Right forelimb (tissue), 1 donor: ENCODE results near the gene AR.
"Not testable (repeated sequence)": the region's sequence is repeated elsewhere in the genome, so short reads cannot be mapped to it uniquely, and the experiment has no call there.

Experiments
- DNase-seq: peaks from one replicate; pipeline ENCODE4 v3.0.0-alpha.2; 2018

AR gene

GRCh38 chrX:67651437-67652142, 107.8 kb downstream of the AR start:
- no peak for DNase-seq

GRCh38 chrX:67652543-67652942, 108.7 kb downstream of the AR start:
- no peak for DNase-seq

GRCh38 chrX:67654301-67654700, 110.5 kb downstream of the AR start:
- DNase-seq = no peak

GRCh38 chrX:67665583-67665982, 121.8 kb downstream of the AR start:
- DNase-seq = no peak

GRCh38 chrX:67670717-67671116, 126.9 kb downstream of the AR start:
- not testable (repeated sequence) for DNase-seq

- DNase-seq = no peak
Observed at GRCh38 chrX:67673741-67674274, 130.0 kb downstream of the AR start.

- DNase-seq = no peak
Observed at GRCh38 chrX:67674741-67675140, 130.9 kb downstream of the AR start.

- no peak for DNase-seq
Observed at GRCh38 chrX:67684136-67684535, 140.3 kb downstream of the AR start.

GRCh38 chrX:67692246-67692645, 148.4 kb downstream of the AR start:
- no peak for DNase-seq

- DNase-seq = no peak
Observed at GRCh38 chrX:67693928-67694327, 150.1 kb downstream of the AR start.

GRCh38 chrX:67697452-67697851, 153.6 kb downstream of the AR start:
- no peak for DNase-seq

GRCh38 chrX:67700602-67701001, 156.8 kb downstream of the AR start:
- DNase-seq = no peak

- DNase-seq = no peak
Observed at GRCh38 chrX:67714004-67714403, 170.2 kb downstream of the AR start.

GRCh38 chrX:67717571-67717970, 173.8 kb downstream of the AR start:
- DNase-seq = no peak

GRCh38 chrX:67718926-67719325, 175.1 kb downstream of the AR start:
- DNase-seq = no peak

GRCh38 chrX:67720344-67720743, 176.5 kb downstream of the AR start:
- DNase-seq = no peak

- DNase-seq = no peak
Observed at GRCh38 chrX:67721321-67721720, 177.5 kb downstream of the AR start.

- no peak for DNase-seq
Observed at GRCh38 chrX:67723580-67724351, 179.9 kb downstream of the AR start.

GRCh38 chrX:67724359-67725110, 180.7 kb downstream of the AR start:
- DNase-seq = no peak

GRCh38 chrX:67725471-67725870, 181.7 kb downstream of the AR start:
- no peak for DNase-seq

- no peak for DNase-seq
Observed at GRCh38 chrX:67726018-67726417, 182.2 kb downstream of the AR start.

- no peak for DNase-seq
Observed at GRCh38 chrX:67727576-67727975, 183.8 kb downstream of the AR start.

- no peak for DNase-seq
Observed at GRCh38 chrX:67730296-67730695, 186.5 kb downstream of the AR start.

- no peak for DNase-seq
Observed at GRCh38 chrX:67731061-67731460, 187.2 kb downstream of the AR start.
